ENCODE measurements around the gene ANKAR.

GRCh38 chr2:189646521-189646920 lies 27.9 kb upstream of the ANKAR start:
- no peak for TF ChIP-seq POLR2A (IDR thresholded peaks at IDR 0.05)
- no peak for TF ChIP-seq CTCF (IDR thresholded peaks at IDR 0.05)

All from testis (tissue), 2 donors.